Stimulated activated CD8-positive, alpha-beta memory T cell treated with anti-CD3 and anti-CD28 coated beads, Interleukin-12 subunit alpha, Interleukin-12 subunit beta, amount 100 ng/mL, for 4 hours (primary cell): Measurements from ENCODE around the gene MOK.

ENCODE experiments used
- DNase-seq: peaks from one replicate; pipeline ENCODE4 v3.0.0-alpha.2; 2020; ENCODE audit warnings: low read depth

The MOK gene

DNA sequence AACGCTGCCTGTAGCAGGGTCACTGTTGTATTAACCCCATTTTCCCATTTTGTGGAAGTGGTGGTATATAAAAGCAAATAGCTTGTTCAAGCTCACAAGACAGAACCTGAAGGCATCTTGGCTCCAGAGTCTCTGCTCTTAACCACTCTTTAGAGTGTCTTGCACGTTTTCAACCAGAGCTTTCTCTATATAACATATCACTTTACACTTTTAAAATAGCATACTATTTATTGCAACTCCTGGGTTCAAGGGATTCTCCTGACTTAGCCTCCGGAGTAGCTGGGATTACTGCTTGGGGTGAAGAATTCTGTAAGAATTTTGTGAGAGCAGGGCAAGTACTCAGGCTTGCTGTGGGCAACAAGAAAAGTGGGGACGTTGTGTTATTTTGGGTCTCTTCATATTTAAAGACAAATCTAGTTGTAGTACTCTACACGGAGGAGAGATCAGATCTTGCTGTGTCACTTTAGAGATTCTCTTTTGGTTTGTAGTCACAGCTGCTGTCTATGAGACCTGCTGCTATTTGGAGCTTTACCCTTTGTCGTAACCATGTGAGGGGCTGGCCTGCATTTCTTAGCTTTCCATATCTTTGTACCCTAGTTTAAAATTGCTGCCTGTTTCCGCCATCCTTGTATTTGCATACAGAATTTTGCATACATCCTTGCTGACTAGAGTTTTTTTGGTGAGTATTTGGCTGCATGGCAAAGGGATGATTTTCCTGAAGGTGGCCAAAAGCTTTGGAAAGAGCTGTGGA is 124.5 kb downstream of the MOK start:
- no peak for DNase-seq
